ENCODE data around the gene SYNDIG1. TPM values are rescaled to one million over a fixed set of nuclear protein-coding genes. Genes with fewer than 3 reads are reported as not detected.
A peak's percentile ranks its signal among the peaks of the same experiment; 100 is the strongest.

Gene SYNDIG1
- polyA plus RNA-seq, 2 of the 4 experiments (the other 2 are of a cell fraction): 0.96 to 2.6 TPM

- WGBS (ENCODE audit: missing lambda C conversion rate): 66% methylated on average over 4 of the region's 4 CpGs
- CTCF ChIA-PET: interaction anchor here (1.5 kb wide), 1 partner anchor 14 kb away, joined by 4 read pairs; no protein-coding TSS in a partner anchor
- Histone ChIP-seq H3K4me1 (peaks cover 33% of the 10 kb centered on the region), H3K4me2 (no peak overlapping the region), H3K4me3 (no peak overlapping the region), H3K9me3 (no peaks in the 10 kb centered on the region), H3K27ac (peak overlapping the region in 1 of 2 experiments; percentile 82; a peak in 2 of 6 replicates)
- no peak for ATAC-seq
- no peak for FAIRE-seq
- no peak for DNase-seq (ENCODE audit: low read depth in 1 of 2, low spot score in 1 of 2)
- TF ChIP-seq ZNF302 (CRISPR knock-in tag; IDR thresholded peaks at IDR 0.05) (no peak), MAX (IDR thresholded peaks at IDR 0.05) (no peak), CHD2 (IDR thresholded peaks at IDR 0.05; ENCODE audit: low read length, partially characterized antibody) (no peak), NPAS2 (CRISPR knock-in tag; IDR thresholded peaks at IDR 0.05; ENCODE audit: borderline replicate concordance) (no peak), EP300 (IDR thresholded peaks at IDR 0.05) (no peak), TP53 (CRISPR knock-in tag; IDR thresholded peaks at IDR 0.05) (no peak), GATA3 (IDR thresholded peaks at IDR 0.05; ENCODE audit: borderline replicate concordance) (no peak), TFCP2L1 (CRISPR knock-in tag; IDR thresholded peaks at IDR 0.05) (no peak), ZSCAN20 (CRISPR knock-in tag; IDR thresholded peaks at IDR 0.05) (no peak), USF2 (IDR thresholded peaks at IDR 0.05) (no peak), CTCF (IDR thresholded peaks at IDR 0.05) (no peak), E2F6 (IDR thresholded peaks at IDR 0.05; ENCODE audit: borderline replicate concordance, low read depth) (no peak), MAZ (IDR thresholded peaks at IDR 0.05; ENCODE audit: borderline replicate concordance, low read depth, low read length) (no peak), POLR2A (IDR thresholded peaks at IDR 0.05; ENCODE audit: low read length) (no peak), RNF2 (IDR thresholded peaks at IDR 0.05; ENCODE audit: borderline replicate concordance, low read depth) (no peak), NFE2L2 (conservative IDR thresholded peaks at IDR 0.05; ENCODE audit: low read length) (no peak), RAD21 (conservative IDR thresholded peaks at IDR 0.05 in 1 of 2, IDR thresholded peaks at IDR 0.05 in 1 of 2) (no peak), ZFP36 (IDR thresholded peaks at IDR 0.05; ENCODE audit: borderline replicate concordance, partially characterized antibody) (no peak)
- POLR2A ChIA-PET: no interaction called here
These were observed 179.1 kb downstream of the SYNDIG1 start for GRCh38 chr20:24648481-24648880.

GRCh38 chr20:24648919-24649318 is 179.5 kb downstream of the SYNDIG1 start:
- Histone ChIP-seq H3K27ac (peak overlapping the region in 1 of 2 experiments; percentile 82; a peak in 1 of 6 replicates), H3K4me3 (no peak overlapping the region), H3K4me2 (no peak overlapping the region), H3K9me3 (no peaks in the 10 kb centered on the region), H3K4me1 (peaks cover 37% of the 10 kb centered on the region)
- DNase-seq (ENCODE audit: low read depth in 1 of 2, low spot score in 1 of 2) (no peak), ATAC-seq (no peak), FAIRE-seq (no peak)
- WGBS (ENCODE audit: missing lambda C conversion rate): 55% methylated on average over 2 of the region's 2 CpGs
- TF ChIP-seq REST (IDR thresholded peaks at IDR 0.05): no peak
- no peak for TF ChIP-seq FOSL2 (IDR thresholded peaks at IDR 0.05)
- no peak for TF ChIP-seq FOSL2 (CRISPR knock-in tag; IDR thresholded peaks at IDR 0.05)
- no peak for TF ChIP-seq RFX5 (IDR thresholded peaks at IDR 0.05)
- no peak for TF ChIP-seq ZC3H11A (IDR thresholded peaks at IDR 0.05)
- ChIA-PET CTCF (interaction anchor here (1.5 kb wide), 1 partner anchor 14 kb away, joined by 4 read pairs; no protein-coding TSS in a partner anchor), POLR2A (no interaction called here)
